Adrenal gland (tissue), 12 donors: ENCODE data around the gene IFT22. TPM values are rescaled to one million over a fixed set of nuclear protein-coding genes. Genes with fewer than 3 reads are reported as not detected.
A peak's percentile ranks its signal among the peaks of the same experiment; 100 is the strongest.
"Not testable (repeated sequence)": the region's sequence is repeated elsewhere in the genome, so short reads cannot be mapped to it uniquely, and the experiment has no call there.

Experiments
- DNase-seq, 7 donors: peaks; one replicate each; pipeline ENCODE4 v3.0.0-alpha.2; 2019 to 2020
- H3K27ac ChIP-seq, 5 donors: fragments of 200-600 bp; sonication (generic) in 4 of 5; 1 replicate in 3 of 5; 2 replicates in 2 of 5; pipeline versions ENCODE4 v1.5.1 to v1.8.0; 2016 to 2020; ENCODE audit warnings: mild to moderate bottlenecking in 1 of 5
- H3K27me3 ChIP-seq: fragments of 200-600 bp; 2 replicates; pipeline ENCODE4 v1.8.0; 2021
- H3K36me3 ChIP-seq, 2 donors: fragments of 200-600 bp; replicated peaks in 1 of 2; 1 replicate in 1 of 2; 2 replicates in 1 of 2; pipeline versions ENCODE4 v1.5.1 to v1.8.0; 2018 to 2022
- H3K4me1 ChIP-seq, 2 donors: fragments of 200-600 bp; replicated peaks in 1 of 2; 1 replicate in 1 of 2; 2 replicates in 1 of 2; pipeline versions ENCODE4 v1.5.1 to v1.8.0; 2018 to 2021
- H3K4me3 ChIP-seq, 4 donors: fragments of 200-600 bp; sonication (generic) in 3 of 4; one replicate each; pipeline ENCODE4 v1.5.1; 2016 to 2018
- H3K9me3 ChIP-seq, 3 donors: fragments of 200-600 bp; sonication (generic) in 1 of 3; replicated peaks in 1 of 3; 1 replicate in 2 of 3; 2 replicates in 1 of 3; pipeline versions ENCODE4 v1.5.1 to v1.8.0; 2016 to 2021
- POLR2A ChIP-seq, 2 donors: fragments of 450-650 bp; IDR thresholded peaks; one replicate each; pipeline ENCODE4 v1.6.1; 2017; ENCODE audit warnings: antibody characterized with exemption in 2 of 2, mild to moderate bottlenecking in 2 of 2, moderate library complexity in 1 of 2
- WGBS, 4 donors: extraction: QIAGEN DNeasy Blood & Tissue Kit in 2 of 4; methylation state at CpG; one replicate each; pipeline versions ENCODE4 v1.1.5 to v1.1.7; 2013 to 2017; 5-methylcytosine and 5-hydroxymethylcytosine counted together
- intact Hi-C, 2 donors: fragments of 100-400 bp; cut with DNase I; formaldehyde crosslinking; loops; one replicate each; pipeline versions ENCODE4 v1.14.1 to v1.15.0; 2022 to 2023
- polyA plus RNA-seq, 3 donors: library from polyadenylated mRNA; stranded (reverse); fragments of 200-250 nt in 2 of 3; fragments of 350-450 nt in 1 of 3; fragmentation: Illumina TruSeq in 1 of 3; extraction: RNeasy Lipid Tissue Mini Kit (QIAGEN cat#74804) in 1 of 3; gene quantifications; one replicate each; pipeline ENCODE4 v1.2.3, GENCODE V29; 2013 to 2014
- total RNA-seq, 9 donors: library from RNA; depleted of rRNA in 4 of 9; stranded (reverse); fragments of >200 nt in 4 of 9; fragments of 120-200 nt in 1 of 9; fragmentation: NEBNext Ultra II Directional in 1 of 9; extraction: Animal tissue kit (Norgen Biotek cat#: 25700) in 1 of 9; gene quantifications; one replicate each; pipeline versions ENCODE4 v1.1.0 to v1.2.4, GENCODE V29; 2013 to 2023
- TF ChIP-seq, protein P1 (sequence below), 6 experiments: fragments of 450-650 bp in 4 of 6; fragments of 200-600 bp in 2 of 6; sonication (generic) in 1 of 6; IDR thresholded peaks; 1 replicate in 5 of 6; 2 replicates in 1 of 6; pipeline versions ENCODE4 v1.5.1 to v1.8.0; 2016 to 2021; ENCODE audit warnings: antibody characterized with exemption in 6 of 6, mild to moderate bottlenecking in 2 of 6, moderate library complexity in 1 of 6
- donor health status: healthy with polysubstance abuse.
- donor health status: Bipolar disorder and iron deficiency.
- donor health status: DM: yes; HTN: yes; CAD: no.
- donor health status: DM: no; HTN: no; CAD: no.
- donor health status: DM: no; HTN: no; CAD: no.
- donor health status: DM: yes; HTN: yes; CAD: no.

The IFT22 gene
- total and polyA plus RNA-seq, 12 donors = 14.7 to 72.2 (median 32.8) TPM

DNA sequence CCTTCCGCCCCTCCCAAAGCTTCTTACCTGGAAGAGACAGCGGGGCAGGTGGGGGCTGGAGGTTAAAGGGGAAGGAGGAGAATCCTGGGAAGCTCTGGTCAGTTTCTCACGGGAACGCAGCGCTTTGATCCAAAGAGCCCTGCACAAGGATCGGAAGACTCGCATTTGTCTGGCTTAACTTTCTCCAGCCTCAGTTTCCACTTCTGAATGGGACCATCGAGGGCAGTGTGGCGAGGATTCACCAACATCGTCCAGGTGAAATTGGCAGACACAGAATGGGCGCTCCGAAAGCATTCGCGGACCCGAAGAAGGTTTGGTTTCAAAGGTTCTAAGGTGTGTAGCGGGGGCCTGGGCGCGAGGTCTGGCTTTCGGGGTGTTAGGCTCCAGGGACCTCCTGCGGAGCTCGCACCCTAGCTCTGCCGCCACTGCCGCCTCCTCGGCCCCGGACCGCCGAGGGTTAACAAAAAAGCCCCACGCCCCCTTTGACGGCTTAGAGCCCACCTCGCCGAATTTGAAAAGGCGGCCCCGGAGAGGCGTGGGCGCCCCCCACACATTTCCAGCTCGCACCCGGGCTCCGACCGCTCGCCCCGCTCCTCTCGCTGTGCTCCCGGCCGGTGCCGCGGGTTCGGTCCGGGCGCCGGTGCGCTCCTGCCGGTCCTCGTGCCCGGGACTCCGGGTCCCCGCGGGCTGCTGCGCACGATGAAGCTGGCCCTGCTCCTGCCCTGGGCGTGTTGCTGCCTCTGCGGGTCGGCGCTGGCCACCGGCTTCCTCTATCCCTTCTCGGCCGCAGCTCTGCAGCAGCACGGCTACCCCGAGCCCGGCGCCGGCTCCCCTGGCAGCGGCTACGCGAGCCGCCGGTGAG is 41.0 kb upstream of the IFT22 start, which contains the start of gene COL26A1:
COL26A1 (plus strand) TSS at position 542 of the 862 bp plus-strand sequence; CDS start at position 700, 158 bp downstream.
- Histone ChIP-seq H3K4me1 (peaks cover 0 to 12% of the 10 kb centered on the region in 2 donors), H3K9me3 (no peaks in the 10 kb centered on the region), H3K27me3 (no peaks in the 10 kb centered on the region), H3K36me3 (no peaks in the 10 kb centered on the region), H3K4me3 (peak within 1 kb of the TSS in 2 of 4 donors; percentile 43 to 70), H3K27ac (peak within 1 kb of the TSS in 4 of 5 donors; percentile 47 to 70 (median 62))
- intact Hi-C loops = loop anchor here in 1 of 2 donors (5.0 to 10.0 kb wide), 2 partner anchors 75 to 172 kb away; no protein-coding TSS in a partner anchor
- TF ChIP-seq, protein P1, sequence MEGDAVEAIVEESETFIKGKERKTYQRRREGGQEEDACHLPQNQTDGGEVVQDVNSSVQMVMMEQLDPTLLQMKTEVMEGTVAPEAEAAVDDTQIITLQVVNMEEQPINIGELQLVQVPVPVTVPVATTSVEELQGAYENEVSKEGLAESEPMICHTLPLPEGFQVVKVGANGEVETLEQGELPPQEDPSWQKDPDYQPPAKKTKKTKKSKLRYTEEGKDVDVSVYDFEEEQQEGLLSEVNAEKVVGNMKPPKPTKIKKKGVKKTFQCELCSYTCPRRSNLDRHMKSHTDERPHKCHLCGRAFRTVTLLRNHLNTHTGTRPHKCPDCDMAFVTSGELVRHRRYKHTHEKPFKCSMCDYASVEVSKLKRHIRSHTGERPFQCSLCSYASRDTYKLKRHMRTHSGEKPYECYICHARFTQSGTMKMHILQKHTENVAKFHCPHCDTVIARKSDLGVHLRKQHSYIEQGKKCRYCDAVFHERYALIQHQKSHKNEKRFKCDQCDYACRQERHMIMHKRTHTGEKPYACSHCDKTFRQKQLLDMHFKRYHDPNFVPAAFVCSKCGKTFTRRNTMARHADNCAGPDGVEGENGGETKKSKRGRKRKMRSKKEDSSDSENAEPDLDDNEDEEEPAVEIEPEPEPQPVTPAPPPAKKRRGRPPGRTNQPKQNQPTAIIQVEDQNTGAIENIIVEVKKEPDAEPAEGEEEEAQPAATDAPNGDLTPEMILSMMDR (IDR thresholded peaks at IDR 0.05) = no peak
- TF ChIP-seq POLR2A (IDR thresholded peaks at IDR 0.05) = peak in 1 of 2 donors; percentile 49
- DNase-seq = peak; percentile 38 to 70 (median 61)
- 13 to 75% (median 25%) methylated on average over 5 to 76 of the region's 76 CpGs for WGBS, 4 donors

DNA sequence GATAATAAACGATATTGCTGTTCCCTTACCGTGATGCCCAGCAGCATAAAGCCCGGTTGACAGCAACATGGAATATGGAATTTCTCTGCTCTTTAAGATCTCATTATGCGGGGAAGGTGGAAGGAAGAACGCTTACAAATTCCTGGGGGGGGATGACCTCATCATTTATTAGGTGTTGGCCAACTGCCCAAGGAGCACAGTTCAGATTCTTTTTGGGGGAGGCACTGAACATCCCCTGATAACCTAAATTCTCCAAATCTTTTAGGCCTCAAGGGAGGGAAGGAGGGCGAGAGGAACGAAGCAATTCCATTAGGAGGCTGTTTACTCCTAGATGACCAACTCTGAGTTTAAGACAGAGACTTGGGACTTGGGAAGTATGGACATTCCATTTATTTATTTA is 35.8 kb upstream of the IFT22 start:
- no peak for TF ChIP-seq POLR2A (IDR thresholded peaks at IDR 0.05)
- TF ChIP-seq, protein P1 (IDR thresholded peaks at IDR 0.05) = no peak
- no peak for DNase-seq
- H3K4me3 ChIP-seq = no peak overlapping the region
- WGBS, 4 donors = 68 to 75% (median 72%) methylated on average over 7 of the region's 7 CpGs
- no peaks in the 10 kb centered on the region for H3K27me3 ChIP-seq
- intact Hi-C loops = no loop called here
- H3K4me1 ChIP-seq = peaks cover 0 to under 1% of the 10 kb centered on the region in 2 donors
- no peaks in the 10 kb centered on the region for H3K36me3 ChIP-seq
- H3K27ac ChIP-seq = no peak overlapping the region
- no peaks in the 10 kb centered on the region for H3K9me3 ChIP-seq

DNA sequence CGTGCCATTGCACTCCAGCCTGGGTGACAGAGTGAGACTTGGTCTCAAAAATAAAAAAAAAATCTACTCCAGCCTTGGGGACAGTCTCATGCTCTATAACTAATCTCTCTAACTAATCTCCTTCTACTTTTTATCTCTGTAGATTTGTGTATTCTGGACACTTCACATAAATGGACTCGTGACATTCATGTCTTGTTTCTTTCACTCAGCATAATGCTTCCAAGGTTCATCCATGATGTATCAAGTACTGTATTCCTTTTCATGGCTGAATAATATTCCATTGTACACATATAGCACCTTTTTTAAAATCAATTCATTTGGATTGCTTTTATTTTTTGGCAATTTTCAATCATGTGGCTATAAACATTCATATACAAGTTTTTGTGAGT is 31.3 kb upstream of the IFT22 start:
- no peaks in the 10 kb centered on the region for H3K9me3 ChIP-seq
- DNase-seq = no peak
- H3K4me1 ChIP-seq = no peaks in the 10 kb centered on the region
- H3K4me3 ChIP-seq = no peak overlapping the region
- H3K27ac ChIP-seq = no peak overlapping the region
- WGBS, 4 donors = 28 to 47% (median 41%) methylated on average over 2 of the region's 2 CpGs
- H3K36me3 ChIP-seq = no peaks in the 10 kb centered on the region
- no peaks in the 10 kb centered on the region for H3K27me3 ChIP-seq
- TF ChIP-seq, protein P1 (IDR thresholded peaks at IDR 0.05) = no peak
- no peak for TF ChIP-seq POLR2A (IDR thresholded peaks at IDR 0.05)
- intact Hi-C loops = no loop called here

DNA sequence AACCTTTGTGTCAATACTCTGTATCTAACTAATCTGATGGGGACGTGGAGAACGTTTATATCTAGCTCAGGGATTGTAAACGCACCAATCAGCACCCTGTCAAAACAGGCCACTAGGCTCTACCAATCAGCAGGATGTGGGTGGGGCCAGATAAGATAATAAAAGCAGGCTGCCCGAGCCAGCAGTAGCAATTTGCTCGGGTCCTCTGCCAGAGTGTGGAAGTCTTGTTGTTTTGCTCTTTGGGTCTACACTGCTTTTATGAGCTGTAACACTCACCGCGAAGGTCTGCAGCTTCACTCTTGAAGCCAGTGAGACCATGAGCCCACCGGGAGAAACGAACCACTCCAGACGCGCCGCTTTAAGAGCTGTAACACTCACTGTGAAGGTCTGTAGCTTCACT is 27.7 kb upstream of the IFT22 start:
- H3K27me3 ChIP-seq, H3K4me3 ChIP-seq, DNase-seq, intact Hi-C loops, H3K4me1 ChIP-seq, H3K9me3 ChIP-seq, H3K36me3 ChIP-seq, H3K27ac ChIP-seq: not testable (repeated sequence)
- 77 to 87% (median 83%) methylated on average over 7 to 12 of the region's 12 CpGs for WGBS, 4 donors

DNA sequence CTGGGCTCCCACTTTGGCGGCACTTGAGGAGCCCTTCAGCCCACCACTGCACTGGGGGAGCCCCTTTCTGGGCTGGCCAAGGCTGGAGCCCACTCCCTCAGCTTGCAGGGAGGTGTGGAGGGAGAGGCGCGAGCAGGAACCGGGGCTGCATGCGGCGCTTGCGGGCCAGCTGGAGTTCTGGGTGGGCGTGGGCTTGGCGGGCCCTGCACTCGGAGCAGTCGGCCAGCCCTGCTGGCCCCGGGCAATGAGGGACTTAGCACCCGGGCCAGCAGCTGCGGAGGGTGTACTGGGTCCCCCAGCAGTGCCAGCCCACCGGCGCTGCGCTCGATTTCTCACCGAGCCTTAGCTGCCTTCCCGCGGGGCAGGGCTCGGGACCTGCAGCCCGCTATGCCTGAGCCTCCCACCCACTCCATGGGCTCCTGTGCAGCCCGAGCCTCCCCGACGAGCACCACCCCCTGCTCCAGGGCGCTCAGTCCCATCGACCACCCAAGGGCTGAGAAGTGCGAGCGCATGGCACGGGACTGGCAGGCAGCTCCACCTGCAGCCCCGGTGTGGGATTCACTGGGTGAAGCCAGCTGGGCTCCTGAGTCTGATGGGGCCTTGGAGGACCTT is 26.9 kb upstream of the IFT22 start:
- intact Hi-C loops, DNase-seq, H3K4me1 ChIP-seq, H3K4me3 ChIP-seq, H3K36me3 ChIP-seq, H3K9me3 ChIP-seq, H3K27ac ChIP-seq, H3K27me3 ChIP-seq: not testable (repeated sequence)
- 88 to 91% (median 91%) methylated on average over 15 to 26 of the region's 32 CpGs; no CpG with 5 or more reads in 1 of the 4 donors for WGBS, 4 donors
